ENCODE measurements around the gene EIF3C.
"Not testable (repeated sequence)": the region's sequence is repeated elsewhere in the genome, so short reads cannot be mapped to it uniquely, and the experiment has no call there.

DNA sequence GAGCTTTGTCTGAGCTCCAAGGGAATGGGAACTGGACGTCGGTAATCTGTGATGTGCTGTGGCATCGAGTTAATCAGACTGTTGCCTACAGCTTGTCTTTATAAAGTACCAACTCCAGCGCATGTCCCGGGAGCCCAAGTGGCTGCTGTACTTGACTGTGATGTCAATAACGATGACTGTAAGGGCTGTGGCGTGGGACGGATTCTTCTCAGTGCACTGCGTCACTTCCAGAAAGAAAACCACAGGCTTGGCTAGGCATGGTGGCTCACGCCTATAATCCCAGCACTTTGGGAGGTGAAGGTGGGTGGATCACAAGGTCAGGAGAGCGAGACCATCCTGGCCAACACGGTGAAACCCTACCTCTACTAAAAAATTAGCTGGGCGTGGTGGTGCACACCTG is 21.8 kb upstream of the EIF3C start:
- not testable (repeated sequence) for TF ChIP-seq CTCF (tag by site-specific recombination; IDR thresholded peaks at IDR 0.05); REST (tag by site-specific recombination; IDR thresholded peaks at IDR 0.05); GLI4 (tag by site-specific recombination; IDR thresholded peaks at IDR 0.05); ZNF138 (tag by site-specific recombination; IDR thresholded peaks at IDR 0.05; ENCODE audit: borderline replicate concordance); ZNF776 (tag by site-specific recombination; IDR thresholded peaks at IDR 0.05; ENCODE audit: borderline replicate concordance); KLF7 (tag by site-specific recombination; IDR thresholded peaks at IDR 0.05; ENCODE audit: borderline replicate concordance); ZNF785 (tag by site-specific recombination; IDR thresholded peaks at IDR 0.05); SP2 (tag by site-specific recombination; IDR thresholded peaks at IDR 0.05)
